GM12878 (cell line): ENCODE measurements around the gene MMGT1. TPM values are rescaled to one million over a fixed set of nuclear protein-coding genes. Genes with fewer than 3 reads are reported as not detected.

Source experiments
- ATAC-seq: fragments of 200-7000 bp; cut with Tn5 transposase; 3 replicates; pipeline ENCODE4 v1.9.1; 2020; ENCODE audit warnings: mild to moderate bottlenecking, moderate library complexity
- BruUV-seq: library from RNA; stranded (reverse); fragments of 400-500 nt; replicated peaks from 2 replicates; lab custom pipeline; 2021; lab: Mats Ljungman, UMichigan
- CTCF ChIA-PET: fragments of 300-600 bp; sonication (Branson Sonifier 250); formaldehyde crosslinking; extraction: SDS; loops from one replicate; lab custom pipeline; 2021; ENCODE audit warnings: inconsistent platforms; lab: Yijun Ruan, JAX
- POLR2A ChIA-PET: fragments of 350-600 bp; formaldehyde crosslinking; extraction: SDS; loops from one replicate; lab custom pipeline; 2021; ENCODE audit warnings: inconsistent platforms; lab: Charles Lee
- RAD21 ChIA-PET: fragments of 300-600 bp; sonication (Branson Sonifier 250); formaldehyde crosslinking; loops from one replicate; lab custom pipeline; 2023; ENCODE audit warnings: antibody characterized with exemption; ENCODE audit not compliant: unreplicated experiment; lab: Charles Lee
- SMC1A ChIA-PET: fragments of 300-600 bp; sonication (Branson Sonifier 250); formaldehyde crosslinking; loops from one replicate; lab custom pipeline; 2023; ENCODE audit not compliant: unreplicated experiment, uncharacterized antibody; lab: Charles Lee
- DNase-seq: peaks from one replicate; pipeline ENCODE4 v3.0.0-alpha.2; 2011; ENCODE audit warnings: low read depth, low spot score
- FAIRE-seq: peaks from 3 replicates; lab custom pipeline; 2011; peaks lifted over from hg19 to GRCh38; lab: Jason Lieb, UNC
- H2AFZ ChIP-seq: 2 replicates; pipeline ENCODE4 v1.6.0; 2011; ENCODE audit warnings: low read depth, low read length, control low read depth; ENCODE audit not compliant: control insufficient read depth
- H3K27ac ChIP-seq: 2 replicates; pipeline ENCODE4 v1.5.1; 2011; ENCODE audit warnings: control low read depth; ENCODE audit not compliant: control insufficient read depth, insufficient read depth
- H3K27me3 ChIP-seq, 2 experiments: replicated peaks in 1 of 2; 2 replicates each; pipeline versions ENCODE4 v1.6.0 to v1.6.1; 2011; ENCODE audit warnings: low read length in 1 of 2; ENCODE audit not compliant: control insufficient read depth in 2 of 2, insufficient read depth in 2 of 2
- H3K36me3 ChIP-seq, 2 experiments: 2 replicates each; pipeline ENCODE4 v1.5.1; 2011; ENCODE audit warnings: low read length in 1 of 2; ENCODE audit not compliant: control insufficient read depth in 2 of 2, insufficient read depth in 2 of 2
- H3K4me1 ChIP-seq: 2 replicates; pipeline ENCODE4 v1.6.1; 2011; ENCODE audit warnings: mild to moderate bottlenecking, low read length, moderate library complexity, mixed read lengths; ENCODE audit not compliant: control insufficient read depth, insufficient read depth
- H3K4me2 ChIP-seq: 2 replicates; pipeline ENCODE4 v1.6.0; 2011; ENCODE audit warnings: control low read depth; ENCODE audit not compliant: control insufficient read depth, insufficient read depth
- H3K4me3 ChIP-seq: fragments of 200-600 bp; sonication (generic); 2 replicates; pipeline ENCODE4 v1.5.1; 2016
- H3K79me2 ChIP-seq: 2 replicates; pipeline ENCODE4 v1.6.0; 2011; ENCODE audit warnings: low read length; ENCODE audit not compliant: control insufficient read depth, insufficient read depth
- H3K9ac ChIP-seq: 2 replicates; pipeline ENCODE4 v1.8.0; 2011; ENCODE audit warnings: low read length, control low read depth, mixed read lengths; ENCODE audit not compliant: control insufficient read depth, insufficient read depth
- H3K9me3 ChIP-seq: replicated peaks from 3 replicates; pipeline ENCODE4 v1.5.1; 2011; ENCODE audit warnings: mild to moderate bottlenecking, low read length; ENCODE audit not compliant: control insufficient read depth, insufficient read depth
- H4K20me1 ChIP-seq: 2 replicates; pipeline ENCODE4 v1.6.0; 2011; ENCODE audit not compliant: control insufficient read depth, insufficient read depth
- ETV6 ChIP-seq, 2 experiments: fragments of 450-650 bp in 1 of 2; IDR thresholded peaks in 1 of 2; conservative IDR thresholded peaks in 1 of 2; 2 replicates each; pipeline ENCODE4 v1.6.1; 2014; ENCODE audit warnings: antibody characterized with exemption in 1 of 2, borderline replicate concordance in 1 of 2, low read depth in 1 of 2, mild to moderate bottlenecking in 1 of 2, moderate library complexity in 1 of 2
- FOXM1 ChIP-seq: IDR thresholded peaks from 2 replicates; pipeline ENCODE4 v1.6.1; 2012; ENCODE audit warnings: low read depth, mild to moderate bottlenecking, inconsistent platforms, low read length, moderate library complexity
- JUND ChIP-seq: IDR thresholded peaks from 2 replicates; pipeline ENCODE4 v1.6.1; 2012; ENCODE audit warnings: low read depth, mild to moderate bottlenecking, low read length, improper control_type of control experiment, moderate library complexity
- POLR2AphosphoS2 ChIP-seq: IDR thresholded peaks from 2 replicates; pipeline ENCODE4 v1.6.1; 2011; ENCODE audit warnings: low read depth, mild to moderate bottlenecking, low read length, improper control_type of control experiment, moderate library complexity
- STAT1 ChIP-seq: fragments of 450-650 bp; conservative IDR thresholded peaks from 2 replicates; pipeline ENCODE4 v1.6.1; 2014; ENCODE audit warnings: antibody characterized with exemption, mild to moderate bottlenecking
- TBL1XR1 ChIP-seq: IDR thresholded peaks from 2 replicates; pipeline ENCODE4 v1.6.1; 2012; ENCODE audit warnings: low read depth, low read length, improper control_type of control experiment
- ZBED1 ChIP-seq: IDR thresholded peaks from 2 replicates; pipeline ENCODE4 v1.6.1; 2016; ENCODE audit warnings: borderline replicate concordance
- ZNF24 ChIP-seq: fragments of 450-650 bp; IDR thresholded peaks from 2 replicates; pipeline ENCODE4 v1.6.1; 2017; ENCODE audit warnings: antibody characterized with exemption, mild to moderate bottlenecking
- WGBS: methylation state at CpG from one replicate; pipeline ENCODE4 v1.1.6; 2016; ENCODE audit warnings: low lambda C conversion rate; ENCODE audit not compliant: insufficient replicate concordance, insufficient coverage; ENCODE audit errors: missing lambda C conversion rate; 5-methylcytosine and 5-hydroxymethylcytosine counted together
- in situ Hi-C: fragments of 300-500 bp; cut with MboI; formaldehyde crosslinking; loops from 9 replicates; pipeline ENCODE4 v1.14.3; 2018; ENCODE audit warnings: mixed read lengths
- intact Hi-C: fragments of 100-400 bp; cut with micrococcal nuclease; formaldehyde crosslinking; loops from one replicate; pipeline ENCODE4 v1.14.2; 2022; ENCODE audit not compliant: unreplicated experiment
- polyA plus RNA-seq, 11 experiments: library from polyadenylated mRNA; depleted of rRNA in 4 of 11; unstranded in 6 of 11; stranded (reverse) in 5 of 11; fragments of >200 nt; fragmentation: Nextera tagmentation in 4 of 11; fragmentation: Illumina TruSeq in 1 of 11; extraction: Ambion mirVana in 4 of 11; extraction: Trizol in 1 of 11; gene quantifications; 1 replicate in 1 of 11; 2 replicates in 10 of 11; pipeline versions ENCODE4 v1.2.1 to v1.2.3, GENCODE V29; 2011 to 2016; ENCODE audit warnings: inconsistent platforms in 2 of 11, missing spikeins in 2 of 11, low read depth in 1 of 11
- total RNA-seq, 4 experiments: library from RNA; depleted of rRNA in 3 of 4; stranded (reverse); fragments of >200 nt in 3 of 4; fragmentation: Illumina TruSeq in 1 of 4; extraction: Trizol in 1 of 4; gene quantifications; 2 replicates each; pipeline versions ENCODE4 v1.2.1 to v1.2.3, GENCODE V29; 2013 to 2021
- TF ChIP-seq, protein P1 (sequence below): IDR thresholded peaks from 2 replicates; pipeline ENCODE4 v1.6.1; 2011; ENCODE audit warnings: mild to moderate bottlenecking, low read depth, low read length, moderate library complexity; ENCODE audit not compliant: insufficient replicate concordance
- TF ChIP-seq, protein P2 (sequence below): fragments of 450-650 bp; IDR thresholded peaks from 2 replicates; pipeline ENCODE4 v1.6.1; 2017; ENCODE audit warnings: low read depth, mild to moderate bottlenecking, moderate library complexity
- TF ChIP-seq, protein P3 (sequence below): fragments of 450-650 bp; IDR thresholded peaks from 2 replicates; pipeline ENCODE4 v1.6.1; 2016; ENCODE audit warnings: mild to moderate bottlenecking, moderate library complexity, borderline replicate concordance
- TF ChIP-seq, protein P4 (sequence below): fragments of 450-650 bp; IDR thresholded peaks from 2 replicates; pipeline ENCODE4 v1.6.1; 2016; ENCODE audit warnings: mild to moderate bottlenecking

The MMGT1 gene
- total and polyA plus RNA-seq, 10 of the 15 experiments (the other 5 are each of a cell fraction or from before 2014, with no cell fraction given) = 8.8 to 19.2 (median 13.7) TPM

DNA sequence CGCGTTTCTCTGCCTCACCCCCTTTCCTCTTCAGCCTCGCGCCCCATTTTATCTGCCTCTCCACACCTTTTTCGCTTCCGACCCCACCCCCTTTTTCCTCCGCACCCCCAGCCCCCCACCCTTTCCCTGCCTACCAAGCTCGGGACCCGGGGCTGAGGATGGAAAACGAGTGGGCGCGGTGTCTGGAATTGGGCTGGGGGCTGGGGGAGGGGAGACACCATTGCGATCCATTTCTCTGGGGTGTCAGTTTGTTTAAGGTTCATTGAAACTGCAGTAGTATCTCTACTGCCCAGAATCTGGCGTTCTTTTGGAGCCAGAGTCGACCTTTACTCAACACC lies 12.2 kb upstream of the MMGT1 start (continued):
- TF ChIP-seq, protein P1, sequence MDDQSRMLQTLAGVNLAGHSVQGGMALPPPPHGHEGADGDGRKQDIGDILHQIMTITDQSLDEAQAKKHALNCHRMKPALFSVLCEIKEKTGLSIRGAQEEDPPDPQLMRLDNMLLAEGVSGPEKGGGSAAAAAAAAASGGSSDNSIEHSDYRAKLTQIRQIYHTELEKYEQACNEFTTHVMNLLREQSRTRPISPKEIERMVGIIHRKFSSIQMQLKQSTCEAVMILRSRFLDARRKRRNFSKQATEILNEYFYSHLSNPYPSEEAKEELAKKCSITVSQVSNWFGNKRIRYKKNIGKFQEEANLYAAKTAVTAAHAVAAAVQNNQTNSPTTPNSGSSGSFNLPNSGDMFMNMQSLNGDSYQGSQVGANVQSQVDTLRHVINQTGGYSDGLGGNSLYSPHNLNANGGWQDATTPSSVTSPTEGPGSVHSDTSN = no peak
- no peak for TF ChIP-seq ETV6 (conservative IDR thresholded peaks at IDR 0.05 in 1 of 2, IDR thresholded peaks at IDR 0.05 in 1 of 2; ENCODE audit: borderline replicate concordance in 1 of 2, low read depth in 1 of 2)

DNA sequence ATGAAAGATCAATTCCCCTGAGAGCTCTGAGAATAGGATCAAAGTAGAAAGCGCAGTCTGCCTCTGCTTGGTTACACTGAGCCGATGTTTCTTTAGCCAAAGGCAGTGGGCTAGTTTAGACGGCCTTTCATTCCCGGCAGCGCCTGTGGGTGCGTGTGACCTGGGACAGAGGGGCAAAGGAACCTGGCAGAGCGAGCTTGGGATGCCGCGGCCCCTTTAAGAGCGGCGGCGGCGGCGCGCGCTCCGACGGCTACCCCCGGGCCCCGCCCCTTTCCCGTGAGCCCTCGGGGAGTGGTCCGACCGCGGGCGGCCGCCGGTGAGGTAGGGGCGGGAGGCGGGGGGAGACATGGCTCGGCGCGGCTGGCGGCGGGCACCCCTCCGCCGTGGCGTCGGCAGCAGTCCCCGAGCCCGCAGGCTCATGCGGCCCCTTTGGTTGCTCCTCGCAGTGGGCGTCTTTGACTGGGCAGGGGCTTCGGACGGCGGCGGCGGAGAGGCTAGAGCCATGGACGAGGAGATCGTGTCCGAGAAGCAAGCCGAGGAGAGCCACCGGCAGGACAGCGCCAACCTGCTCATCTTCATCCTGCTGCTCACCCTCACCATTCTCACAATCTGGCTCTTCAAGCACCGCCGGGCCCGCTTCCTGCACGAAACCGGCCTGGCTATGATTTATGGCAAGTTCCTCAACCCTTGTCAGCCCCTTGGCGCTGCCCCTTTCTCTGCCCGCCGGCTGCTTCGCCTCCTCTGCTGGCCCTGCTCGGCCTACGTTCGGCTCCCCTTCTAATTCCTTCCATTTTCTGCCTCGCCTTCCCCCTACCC lies 11.6 kb upstream of the MMGT1 start, which contains the start of gene SLC9A6:
Gene SLC9A6 (plus strand): TSS at position 279 of the 816 bp plus-strand sequence. CDS start 224 bp downstream, at position 503.
- in situ Hi-C loops = no loop called here
- no peaks in the 10 kb centered on the region for H3K9me3 ChIP-seq
- peaks cover 6% of the 10 kb centered on the region for H3K79me2 ChIP-seq
- peak within 1 kb of the TSS; percentile 65 for H3K9ac ChIP-seq
- FAIRE-seq (no peak), DNase-seq (no peak), ATAC-seq (peak; percentile 96)
- peak within 1 kb of the TSS; percentile 68 for H3K4me3 ChIP-seq
- no peaks in the 10 kb centered on the region for H4K20me1 ChIP-seq
- no peaks in the 10 kb centered on the region for H3K4me1 ChIP-seq
- POLR2A ChIA-PET = interaction anchor here (0.7 to 1.7 kb wide), 3 partner anchors 12 to 453 kb away, joined by 3 to 4 read pairs (median 4); partner anchors contain the start of gene MMGT1
- H3K27ac ChIP-seq = peak within 1 kb of the TSS; percentile 65
- peak within 1 kb of the TSS; percentile 80 for H3K4me2 ChIP-seq
- no peaks in the 10 kb centered on the region for H3K36me3 ChIP-seq
- no TSS peak for BruUV-seq
- 41% methylated on average over 44 of the region's 68 CpGs for WGBS
- RAD21 ChIA-PET = no interaction called here
- SMC1A ChIA-PET = interaction anchor here (0.5 kb wide), 1 partner anchor 469 kb away, joined by 3 read pairs; no protein-coding TSS in a partner anchor
- H2AFZ ChIP-seq = peak within 1 kb of the TSS; percentile 89
- CTCF ChIA-PET = interaction anchor here (0.8 to 1.2 kb wide), 2 partner anchors 11 to 17 kb away, joined by 3 to 6 read pairs; partner anchors contain the start of gene MMGT1
- H3K27me3 ChIP-seq = no peaks in the 10 kb centered on the region
- intact Hi-C loops = loop anchor here (2.0 kb wide), 2 partner anchors 35 to 511 kb away; partner anchors contain the start of gene HTATSF1
- no peak for TF ChIP-seq TBL1XR1
- TF ChIP-seq ZBED1 = no peak
- TF ChIP-seq JUND = no peak
- TF ChIP-seq, protein P2, sequence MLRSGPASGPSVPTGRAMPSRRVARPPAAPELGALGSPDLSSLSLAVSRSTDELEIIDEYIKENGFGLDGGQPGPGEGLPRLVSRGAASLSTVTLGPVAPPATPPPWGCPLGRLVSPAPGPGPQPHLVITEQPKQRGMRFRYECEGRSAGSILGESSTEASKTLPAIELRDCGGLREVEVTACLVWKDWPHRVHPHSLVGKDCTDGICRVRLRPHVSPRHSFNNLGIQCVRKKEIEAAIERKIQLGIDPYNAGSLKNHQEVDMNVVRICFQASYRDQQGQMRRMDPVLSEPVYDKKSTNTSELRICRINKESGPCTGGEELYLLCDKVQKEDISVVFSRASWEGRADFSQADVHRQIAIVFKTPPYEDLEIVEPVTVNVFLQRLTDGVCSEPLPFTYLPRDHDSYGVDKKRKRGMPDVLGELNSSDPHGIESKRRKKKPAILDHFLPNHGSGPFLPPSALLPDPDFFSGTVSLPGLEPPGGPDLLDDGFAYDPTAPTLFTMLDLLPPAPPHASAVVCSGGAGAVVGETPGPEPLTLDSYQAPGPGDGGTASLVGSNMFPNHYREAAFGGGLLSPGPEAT = no peak
- no peak for TF ChIP-seq FOXM1
- TF ChIP-seq STAT1 = no peak
- TF ChIP-seq, protein P3, sequence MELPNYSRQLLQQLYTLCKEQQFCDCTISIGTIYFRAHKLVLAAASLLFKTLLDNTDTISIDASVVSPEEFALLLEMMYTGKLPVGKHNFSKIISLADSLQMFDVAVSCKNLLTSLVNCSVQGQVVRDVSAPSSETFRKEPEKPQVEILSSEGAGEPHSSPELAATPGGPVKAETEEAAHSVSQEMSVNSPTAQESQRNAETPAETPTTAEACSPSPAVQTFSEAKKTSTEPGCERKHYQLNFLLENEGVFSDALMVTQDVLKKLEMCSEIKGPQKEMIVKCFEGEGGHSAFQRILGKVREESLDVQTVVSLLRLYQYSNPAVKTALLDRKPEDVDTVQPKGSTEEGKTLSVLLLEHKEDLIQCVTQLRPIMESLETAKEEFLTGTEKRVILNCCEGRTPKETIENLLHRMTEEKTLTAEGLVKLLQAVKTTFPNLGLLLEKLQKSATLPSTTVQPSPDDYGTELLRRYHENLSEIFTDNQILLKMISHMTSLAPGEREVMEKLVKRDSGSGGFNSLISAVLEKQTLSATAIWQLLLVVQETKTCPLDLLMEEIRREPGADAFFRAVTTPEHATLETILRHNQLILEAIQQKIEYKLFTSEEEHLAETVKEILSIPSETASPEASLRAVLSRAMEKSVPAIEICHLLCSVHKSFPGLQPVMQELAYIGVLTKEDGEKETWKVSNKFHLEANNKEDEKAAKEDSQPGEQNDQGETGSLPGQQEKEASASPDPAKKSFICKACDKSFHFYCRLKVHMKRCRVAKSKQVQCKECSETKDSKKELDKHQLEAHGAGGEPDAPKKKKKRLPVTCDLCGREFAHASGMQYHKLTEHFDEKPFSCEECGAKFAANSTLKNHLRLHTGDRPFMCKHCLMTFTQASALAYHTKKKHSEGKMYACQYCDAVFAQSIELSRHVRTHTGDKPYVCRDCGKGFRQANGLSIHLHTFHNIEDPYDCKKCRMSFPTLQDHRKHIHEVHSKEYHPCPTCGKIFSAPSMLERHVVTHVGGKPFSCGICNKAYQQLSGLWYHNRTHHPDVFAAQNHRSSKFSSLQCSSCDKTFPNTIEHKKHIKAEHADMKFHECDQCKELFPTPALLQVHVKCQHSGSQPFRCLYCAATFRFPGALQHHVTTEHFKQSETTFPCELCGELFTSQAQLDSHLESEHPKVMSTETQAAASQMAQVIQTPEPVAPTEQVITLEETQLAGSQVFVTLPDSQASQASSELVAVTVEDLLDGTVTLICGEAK = no peak
- no peak for TF ChIP-seq POLR2AphosphoS2
- no peak for TF ChIP-seq ZNF24
- TF ChIP-seq, protein P4, sequence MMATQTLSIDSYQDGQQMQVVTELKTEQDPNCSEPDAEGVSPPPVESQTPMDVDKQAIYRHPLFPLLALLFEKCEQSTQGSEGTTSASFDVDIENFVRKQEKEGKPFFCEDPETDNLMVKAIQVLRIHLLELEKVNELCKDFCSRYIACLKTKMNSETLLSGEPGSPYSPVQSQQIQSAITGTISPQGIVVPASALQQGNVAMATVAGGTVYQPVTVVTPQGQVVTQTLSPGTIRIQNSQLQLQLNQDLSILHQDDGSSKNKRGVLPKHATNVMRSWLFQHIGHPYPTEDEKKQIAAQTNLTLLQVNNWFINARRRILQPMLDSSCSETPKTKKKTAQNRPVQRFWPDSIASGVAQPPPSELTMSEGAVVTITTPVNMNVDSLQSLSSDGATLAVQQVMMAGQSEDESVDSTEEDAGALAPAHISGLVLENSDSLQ = peak; percentile 31; the same call in 1 of the 2 replicates
